ENCODE measurements around the gene SLC66A1. TPM values are rescaled to one million over a fixed set of nuclear protein-coding genes. Genes with fewer than 3 reads are reported as not detected.

The SLC66A1 gene
- total and polyA plus RNA-seq, 9 of the 15 experiments (the other 6 are each of a cell fraction or from before 2014, with no cell fraction given) = 1.2 to 40.8 (median 18.6) TPM

- no peak for TF ChIP-seq ZNF407 (IDR thresholded peaks at IDR 0.05; ENCODE audit: low read depth)
- no peak for TF ChIP-seq MAZ (CRISPR knock-in tag; conservative IDR thresholded peaks at IDR 0.05 in 1 of 2, IDR thresholded peaks at IDR 0.05 in 1 of 2)
- TF ChIP-seq SMARCE1 (IDR thresholded peaks at IDR 0.05) = no peak; the same call in 1 of the 2 replicates
- TF ChIP-seq, protein P1, sequence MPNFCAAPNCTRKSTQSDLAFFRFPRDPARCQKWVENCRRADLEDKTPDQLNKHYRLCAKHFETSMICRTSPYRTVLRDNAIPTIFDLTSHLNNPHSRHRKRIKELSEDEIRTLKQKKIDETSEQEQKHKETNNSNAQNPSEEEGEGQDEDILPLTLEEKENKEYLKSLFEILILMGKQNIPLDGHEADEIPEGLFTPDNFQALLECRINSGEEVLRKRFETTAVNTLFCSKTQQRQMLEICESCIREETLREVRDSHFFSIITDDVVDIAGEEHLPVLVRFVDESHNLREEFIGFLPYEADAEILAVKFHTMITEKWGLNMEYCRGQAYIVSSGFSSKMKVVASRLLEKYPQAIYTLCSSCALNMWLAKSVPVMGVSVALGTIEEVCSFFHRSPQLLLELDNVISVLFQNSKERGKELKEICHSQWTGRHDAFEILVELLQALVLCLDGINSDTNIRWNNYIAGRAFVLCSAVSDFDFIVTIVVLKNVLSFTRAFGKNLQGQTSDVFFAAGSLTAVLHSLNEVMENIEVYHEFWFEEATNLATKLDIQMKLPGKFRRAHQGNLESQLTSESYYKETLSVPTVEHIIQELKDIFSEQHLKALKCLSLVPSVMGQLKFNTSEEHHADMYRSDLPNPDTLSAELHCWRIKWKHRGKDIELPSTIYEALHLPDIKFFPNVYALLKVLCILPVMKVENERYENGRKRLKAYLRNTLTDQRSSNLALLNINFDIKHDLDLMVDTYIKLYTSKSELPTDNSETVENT (CRISPR knock-in tag; IDR thresholded peaks at IDR 0.05) = no peak
- TF ChIP-seq TEAD1 (CRISPR knock-in tag; IDR thresholded peaks at IDR 0.05) = no peak
- TF ChIP-seq HNRNPL (IDR thresholded peaks at IDR 0.05; ENCODE audit: low read depth, low read length) = no peak
- TF ChIP-seq, protein P2, sequence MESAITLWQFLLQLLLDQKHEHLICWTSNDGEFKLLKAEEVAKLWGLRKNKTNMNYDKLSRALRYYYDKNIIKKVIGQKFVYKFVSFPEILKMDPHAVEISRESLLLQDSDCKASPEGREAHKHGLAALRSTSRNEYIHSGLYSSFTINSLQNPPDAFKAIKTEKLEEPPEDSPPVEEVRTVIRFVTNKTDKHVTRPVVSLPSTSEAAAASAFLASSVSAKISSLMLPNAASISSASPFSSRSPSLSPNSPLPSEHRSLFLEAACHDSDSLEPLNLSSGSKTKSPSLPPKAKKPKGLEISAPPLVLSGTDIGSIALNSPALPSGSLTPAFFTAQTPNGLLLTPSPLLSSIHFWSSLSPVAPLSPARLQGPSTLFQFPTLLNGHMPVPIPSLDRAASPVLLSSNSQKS (CRISPR knock-in tag; IDR thresholded peaks at IDR 0.05) = no peak
- TF ChIP-seq BCOR (IDR thresholded peaks at IDR 0.05) = no peak
- TF ChIP-seq, protein P3, sequence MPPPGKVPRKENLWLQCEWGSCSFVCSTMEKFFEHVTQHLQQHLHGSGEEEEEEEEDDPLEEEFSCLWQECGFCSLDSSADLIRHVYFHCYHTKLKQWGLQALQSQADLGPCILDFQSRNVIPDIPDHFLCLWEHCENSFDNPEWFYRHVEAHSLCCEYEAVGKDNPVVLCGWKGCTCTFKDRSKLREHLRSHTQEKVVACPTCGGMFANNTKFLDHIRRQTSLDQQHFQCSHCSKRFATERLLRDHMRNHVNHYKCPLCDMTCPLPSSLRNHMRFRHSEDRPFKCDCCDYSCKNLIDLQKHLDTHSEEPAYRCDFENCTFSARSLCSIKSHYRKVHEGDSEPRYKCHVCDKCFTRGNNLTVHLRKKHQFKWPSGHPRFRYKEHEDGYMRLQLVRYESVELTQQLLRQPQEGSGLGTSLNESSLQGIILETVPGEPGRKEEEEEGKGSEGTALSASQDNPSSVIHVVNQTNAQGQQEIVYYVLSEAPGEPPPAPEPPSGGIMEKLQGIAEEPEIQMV (tag; conservative IDR thresholded peaks at IDR 0.05; ENCODE audit: low read depth) = no peak
- no peak for TF ChIP-seq PKNOX1 (IDR thresholded peaks at IDR 0.05)
- TF ChIP-seq GTF2B (IDR thresholded peaks at IDR 0.05; ENCODE audit: extremely low read depth, insufficient read length) = no peak
- no peak for TF ChIP-seq TSC22D4 (tag; IDR thresholded peaks at IDR 0.05)
Measured at GRCh38 chr1:19311503-19311930, 609 bp upstream of the SLC66A1 start (continued).

All from K562 (cell line).